Measurements from ENCODE around the gene KCNK10. TPM values are rescaled to one million over a fixed set of nuclear protein-coding genes. Genes with fewer than 3 reads are reported as not detected.

The KCNK10 gene
- total RNA-seq, 4 donors from 2014 or later: 0.40 TPM; not detected in 3

GRCh38 chr14:88251650-88252049, 71.4 kb downstream of the KCNK10 start:
- ATAC-seq: no peak
- 56 to 64% methylated on average over 1 of the region's 1 CpG for WGBS, 2 donors (ENCODE audit: low coverage in 1 of 2)
- H3K9me3 ChIP-seq: no peaks in the 10 kb centered on the region
- no peak overlapping the region for H3K27ac ChIP-seq
- no peaks in the 10 kb centered on the region for H3K4me1 ChIP-seq
- H3K36me3 ChIP-seq: no peaks in the 10 kb centered on the region
- H3K4me3 ChIP-seq: no peak overlapping the region
- no peak for TF ChIP-seq CTCF (IDR thresholded peaks at IDR 0.05)
- TF ChIP-seq POLR2AphosphoS5 (IDR thresholded peaks at IDR 0.05): no peak
- TF ChIP-seq POLR2A (IDR thresholded peaks at IDR 0.05): no peak
- no peak for TF ChIP-seq EP300 (IDR thresholded peaks at IDR 0.05)
- peaks cover 13% of the 10 kb centered on the region for H3K27me3 ChIP-seq

GRCh38 chr14:88249266-88249665, 73.8 kb downstream of the KCNK10 start:
- Histone ChIP-seq H3K27ac (no peak overlapping the region), H3K9me3 (no peaks in the 10 kb centered on the region), H3K4me1 (no peaks in the 10 kb centered on the region), H3K27me3 (peaks cover 25% of the 10 kb centered on the region), H3K36me3 (no peaks in the 10 kb centered on the region), H3K4me3 (no peak overlapping the region)
- no peak for TF ChIP-seq POLR2A (IDR thresholded peaks at IDR 0.05)
- TF ChIP-seq CTCF (IDR thresholded peaks at IDR 0.05): no peak
- no peak for TF ChIP-seq POLR2AphosphoS5 (IDR thresholded peaks at IDR 0.05)
- no peak for TF ChIP-seq EP300 (IDR thresholded peaks at IDR 0.05)
- no peak for ATAC-seq
- 78 to 85% methylated on average over 2 to 4 of the region's 4 CpGs for WGBS, 2 donors (ENCODE audit: low coverage in 1 of 2)

- no peaks in the 10 kb centered on the region for H3K9me3 ChIP-seq
- WGBS, 2 donors (ENCODE audit: low coverage in 1 of 2): 80 to 89% methylated on average over 4 of the region's 4 CpGs
- H3K4me3 ChIP-seq: no peak overlapping the region
- no peak for TF ChIP-seq POLR2AphosphoS5 (IDR thresholded peaks at IDR 0.05)
- TF ChIP-seq CTCF (IDR thresholded peaks at IDR 0.05): no peak
- no peak for TF ChIP-seq EP300 (IDR thresholded peaks at IDR 0.05)
- TF ChIP-seq POLR2A (IDR thresholded peaks at IDR 0.05): no peak
- H3K4me1 ChIP-seq: no peaks in the 10 kb centered on the region
- no peak overlapping the region for H3K27ac ChIP-seq
- H3K27me3 ChIP-seq: peaks cover 20% of the 10 kb centered on the region
- ATAC-seq: no peak
- H3K36me3 ChIP-seq: no peaks in the 10 kb centered on the region
These were observed 74.5 kb downstream of the KCNK10 start for GRCh38 chr14:88248606-88249005.

- TF ChIP-seq POLR2A (IDR thresholded peaks at IDR 0.05) (no peak), POLR2AphosphoS5 (IDR thresholded peaks at IDR 0.05) (no peak), EP300 (IDR thresholded peaks at IDR 0.05) (no peak), CTCF (IDR thresholded peaks at IDR 0.05) (no peak)
- no peaks in the 10 kb centered on the region for H3K4me1 ChIP-seq
- ATAC-seq: no peak
- H3K27ac ChIP-seq: no peak overlapping the region
- WGBS, 2 donors (ENCODE audit: low coverage in 1 of 2): 71 to 100% methylated on average over 1 of the region's 4 CpGs
- H3K36me3 ChIP-seq: no peaks in the 10 kb centered on the region
- H3K9me3 ChIP-seq: no peaks in the 10 kb centered on the region
- H3K27me3 ChIP-seq: peaks cover 31% of the 10 kb centered on the region
- H3K4me3 ChIP-seq: no peak overlapping the region
These were observed 75.8 kb downstream of the KCNK10 start for GRCh38 chr14:88247228-88247627.

GRCh38 chr14:88245321-88245720, 77.7 kb downstream of the KCNK10 start:
- Histone ChIP-seq H3K9me3 (no peaks in the 10 kb centered on the region), H3K27ac (no peak overlapping the region), H3K36me3 (no peaks in the 10 kb centered on the region), H3K27me3 (peaks cover 38% of the 10 kb centered on the region), H3K4me3 (no peak overlapping the region), H3K4me1 (no peaks in the 10 kb centered on the region)
- ATAC-seq: no peak
- TF ChIP-seq POLR2A (IDR thresholded peaks at IDR 0.05) (no peak), EP300 (IDR thresholded peaks at IDR 0.05) (no peak), CTCF (IDR thresholded peaks at IDR 0.05) (no peak), POLR2AphosphoS5 (IDR thresholded peaks at IDR 0.05) (no peak)
- 13 to 31% methylated on average over 5 to 7 of the region's 8 CpGs for WGBS, 2 donors (ENCODE audit: low coverage in 1 of 2)

Data from gastroesophageal sphincter (tissue), 4 donors.